ENCODE data around the gene CSNK1G3.

DNA sequence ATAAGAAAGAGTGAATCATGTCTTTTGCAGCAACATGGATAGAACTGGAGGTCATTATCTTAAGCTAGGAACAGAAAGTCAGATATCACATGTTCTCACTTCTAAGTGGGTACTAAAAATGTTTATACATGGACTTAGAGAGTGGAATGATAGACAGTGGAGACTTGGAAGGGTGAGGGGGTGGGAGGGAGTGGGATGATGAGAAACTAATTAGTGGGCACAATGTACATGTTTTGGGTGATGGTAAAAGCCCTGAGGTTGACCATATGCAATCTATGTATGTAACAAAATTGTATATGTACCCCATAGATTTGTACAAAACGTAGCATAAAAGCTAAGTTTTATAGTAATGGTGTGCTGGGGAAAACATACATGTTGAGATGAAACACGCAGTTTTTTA lies 25.3 kb downstream of the CSNK1G3 start:
- TF ChIP-seq CTCF (IDR thresholded peaks at IDR 0.05) (no peak), POLR2AphosphoS5 (IDR thresholded peaks at IDR 0.05; ENCODE audit: low read depth, low read length) (no peak), SIN3A (IDR thresholded peaks at IDR 0.05; ENCODE audit: borderline replicate concordance, insufficient read depth, low read depth, low read length) (no peak), TCF7L2 (IDR thresholded peaks at IDR 0.05; ENCODE audit: low read depth, low read length) (no peak)
- TF ChIP-seq, protein P1, sequence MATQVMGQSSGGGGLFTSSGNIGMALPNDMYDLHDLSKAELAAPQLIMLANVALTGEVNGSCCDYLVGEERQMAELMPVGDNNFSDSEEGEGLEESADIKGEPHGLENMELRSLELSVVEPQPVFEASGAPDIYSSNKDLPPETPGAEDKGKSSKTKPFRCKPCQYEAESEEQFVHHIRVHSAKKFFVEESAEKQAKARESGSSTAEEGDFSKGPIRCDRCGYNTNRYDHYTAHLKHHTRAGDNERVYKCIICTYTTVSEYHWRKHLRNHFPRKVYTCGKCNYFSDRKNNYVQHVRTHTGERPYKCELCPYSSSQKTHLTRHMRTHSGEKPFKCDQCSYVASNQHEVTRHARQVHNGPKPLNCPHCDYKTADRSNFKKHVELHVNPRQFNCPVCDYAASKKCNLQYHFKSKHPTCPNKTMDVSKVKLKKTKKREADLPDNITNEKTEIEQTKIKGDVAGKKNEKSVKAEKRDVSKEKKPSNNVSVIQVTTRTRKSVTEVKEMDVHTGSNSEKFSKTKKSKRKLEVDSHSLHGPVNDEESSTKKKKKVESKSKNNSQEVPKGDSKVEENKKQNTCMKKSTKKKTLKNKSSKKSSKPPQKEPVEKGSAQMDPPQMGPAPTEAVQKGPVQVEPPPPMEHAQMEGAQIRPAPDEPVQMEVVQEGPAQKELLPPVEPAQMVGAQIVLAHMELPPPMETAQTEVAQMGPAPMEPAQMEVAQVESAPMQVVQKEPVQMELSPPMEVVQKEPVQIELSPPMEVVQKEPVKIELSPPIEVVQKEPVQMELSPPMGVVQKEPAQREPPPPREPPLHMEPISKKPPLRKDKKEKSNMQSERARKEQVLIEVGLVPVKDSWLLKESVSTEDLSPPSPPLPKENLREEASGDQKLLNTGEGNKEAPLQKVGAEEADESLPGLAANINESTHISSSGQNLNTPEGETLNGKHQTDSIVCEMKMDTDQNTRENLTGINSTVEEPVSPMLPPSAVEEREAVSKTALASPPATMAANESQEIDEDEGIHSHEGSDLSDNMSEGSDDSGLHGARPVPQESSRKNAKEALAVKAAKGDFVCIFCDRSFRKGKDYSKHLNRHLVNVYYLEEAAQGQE (IDR thresholded peaks at IDR 0.05; ENCODE audit: insufficient read depth in 1 of 2, low read depth in 2 of 2, low read length in 1 of 2) = no peak

Measured in Panc1 (cell line).